Measurements from ENCODE around the gene RAPSN. TPM values are rescaled to one million over a fixed set of nuclear protein-coding genes. Genes with fewer than 3 reads are reported as not detected.
A peak's percentile ranks its signal among the peaks of the same experiment; 100 is the strongest.

The RAPSN gene
- total and polyA plus RNA-seq, 8 donors, result 0.18 to 0.92 (median 0.33) TPM

DNA sequence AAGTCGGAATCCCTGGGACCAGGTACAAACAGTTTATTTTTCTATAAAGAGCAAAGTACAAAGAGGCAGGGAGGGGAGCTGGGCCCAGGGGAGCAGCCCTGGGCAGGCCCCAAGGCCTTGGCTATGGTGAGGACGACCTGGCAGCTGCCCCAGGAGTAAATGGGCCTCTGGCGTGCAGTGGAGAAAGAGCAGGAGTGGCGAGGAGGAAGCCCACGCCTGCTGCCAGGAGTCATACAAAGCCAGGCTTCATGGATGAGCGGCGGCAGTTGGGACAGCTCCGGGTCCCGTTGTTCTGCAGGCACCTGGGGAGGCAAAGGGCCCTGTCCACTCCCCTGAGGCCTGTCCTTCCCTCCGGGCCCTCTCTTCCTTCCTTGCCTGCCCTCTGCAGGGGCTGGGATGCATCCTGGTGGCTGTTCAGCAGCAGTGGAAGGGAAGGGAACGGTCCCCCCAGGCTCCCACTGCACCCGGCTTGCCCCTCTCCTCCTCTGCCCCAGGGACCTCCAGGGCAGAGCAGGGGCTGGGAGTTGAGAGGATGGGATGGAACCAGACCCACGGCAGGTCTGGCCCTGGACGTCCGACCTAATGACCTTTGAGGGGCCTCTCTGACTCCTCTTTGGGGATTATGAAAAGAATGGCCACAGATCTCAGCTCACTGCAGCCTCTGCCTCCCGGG is 11.1 kb downstream of the RAPSN start:
- DNase-seq, result peak in 5 of 6 donors; percentile 46 to 84 (median 71)
- 41 to 42% methylated on average over 11 to 16 of the region's 16 CpGs for WGBS, 2 donors
- Histone ChIP-seq H3K27me3 (no peaks in the 10 kb centered on the region), H3K9me3 (no peaks in the 10 kb centered on the region), H3K4me3 (no peak overlapping the region), H3K36me3 (no peaks in the 10 kb centered on the region), H3K27ac (peak overlapping the region; percentile 17 to 51 (median 44)), H3K4me1 (peaks cover 0 to 9% (median 0%) of the 10 kb centered on the region in 3 donors)
- ATAC-seq, result peak; percentile 64 to 95 (median 82)
- TF ChIP-seq CTCF (IDR thresholded peaks at IDR 0.05), result no peak
- no peak for FAIRE-seq
- intact Hi-C loops (cut with DNase I), result no loop called here

GRCh38 chr11:47437218-47437745 is 11.7 kb downstream of the RAPSN start:
- intact Hi-C loops (cut with DNase I), result no loop called here
- FAIRE-seq (no peak), DNase-seq (no peak), ATAC-seq (no peak)
- TF ChIP-seq CTCF (IDR thresholded peaks at IDR 0.05), result no peak
- Histone ChIP-seq H3K27ac (peak overlapping the region; percentile 17 to 51 (median 44)), H3K4me3 (no peak overlapping the region), H3K9me3 (no peaks in the 10 kb centered on the region), H3K36me3 (no peaks in the 10 kb centered on the region), H3K27me3 (no peaks in the 10 kb centered on the region), H3K4me1 (peaks cover 0 to 9% (median 0%) of the 10 kb centered on the region in 3 donors)
- WGBS, 2 donors, result 73 to 86% methylated on average over 11 of the region's 11 CpGs

GRCh38 chr11:47436726-47437125 is 12.2 kb downstream of the RAPSN start:
- no peaks in the 10 kb centered on the region for H3K36me3 ChIP-seq
- TF ChIP-seq CTCF (IDR thresholded peaks at IDR 0.05), result no peak
- intact Hi-C loops (cut with DNase I), result no loop called here
- FAIRE-seq (no peak), DNase-seq (no peak), ATAC-seq (no peak)
- WGBS, 2 donors, result 95 to 99% methylated on average over 3 of the region's 3 CpGs
- H3K9me3 ChIP-seq, result no peaks in the 10 kb centered on the region
- no peak overlapping the region for H3K4me3 ChIP-seq
- H3K27ac ChIP-seq, result no peak overlapping the region
- H3K27me3 ChIP-seq, result no peaks in the 10 kb centered on the region
- H3K4me1 ChIP-seq, result peaks cover 0 to 9% (median 0%) of the 10 kb centered on the region in 3 donors

- FAIRE-seq, result no peak
- intact Hi-C loops (cut with DNase I), result no loop called here
- H3K27ac ChIP-seq, result no peak overlapping the region
- H3K9me3 ChIP-seq, result no peaks in the 10 kb centered on the region
- no peak overlapping the region for H3K4me3 ChIP-seq
- H3K27me3 ChIP-seq, result no peaks in the 10 kb centered on the region
- peaks cover 0 to 9% (median 0%) of the 10 kb centered on the region in 3 donors for H3K4me1 ChIP-seq
- H3K36me3 ChIP-seq, result no peaks in the 10 kb centered on the region
- no peak for DNase-seq
- TF ChIP-seq CTCF (IDR thresholded peaks at IDR 0.05), result no peak
- 82% methylated on average over 3 of the region's 3 CpGs for WGBS, 2 donors
- ATAC-seq, result no peak
These were observed 13.2 kb downstream of the RAPSN start for GRCh38 chr11:47435687-47436086.

Data from pancreas (tissue), 10 donors.